Heart left ventricle (tissue), 16 donors: ENCODE data around the gene AGMO. TPM values are rescaled to one million over a fixed set of nuclear protein-coding genes. Genes with fewer than 3 reads are reported as not detected.

Experiments
- ATAC-seq, 4 donors: fragments of 200-7000 bp; cut with Tn5 transposase; one replicate each; pipeline ENCODE4 v1.9.1; 2020 to 2022; ENCODE audit warnings: moderate library complexity in 4 of 4, mild to moderate bottlenecking in 3 of 4, moderate number of reproducible peaks in 1 of 4
- DNase-seq, 5 donors: peaks; one replicate each; pipeline ENCODE4 v3.0.0-alpha.2; 2020
- H3K27ac ChIP-seq, 12 donors: fragments of 200-600 bp; sonication (generic) in 4 of 12; one replicate each; pipeline versions ENCODE4 v1.5.0 to v1.8.0; 2016 to 2022; ENCODE audit warnings: mild to moderate bottlenecking in 2 of 12
- H3K27me3 ChIP-seq, 9 donors: fragments of 200-600 bp; sonication (generic) in 2 of 9; one replicate each; pipeline versions ENCODE4 v1.5.1 to v1.8.0; 2016 to 2022; ENCODE audit warnings: mild to moderate bottlenecking in 3 of 9
- H3K36me3 ChIP-seq, 9 donors: fragments of 200-600 bp; sonication (generic) in 2 of 9; one replicate each; pipeline versions ENCODE4 v1.5.0 to v1.8.0; 2018 to 2022; ENCODE audit warnings: mild to moderate bottlenecking in 2 of 9
- H3K4me1 ChIP-seq, 12 donors: fragments of 200-600 bp; sonication (generic) in 4 of 12; one replicate each; pipeline versions ENCODE4 v1.5.0 to v1.8.0; 2016 to 2022; ENCODE audit warnings: mild to moderate bottlenecking in 3 of 12
- H3K4me3 ChIP-seq, 12 donors: fragments of 200-600 bp; sonication (generic) in 4 of 12; one replicate each; pipeline versions ENCODE4 v1.5.0 to v1.8.0; 2017 to 2022; ENCODE audit warnings: mild to moderate bottlenecking in 9 of 12, moderate library complexity in 4 of 12
- H3K9me3 ChIP-seq, 12 donors: fragments of 200-600 bp; sonication (generic) in 4 of 12; one replicate each; pipeline versions ENCODE4 v1.5.0 to v1.8.0; 2016 to 2022; ENCODE audit warnings: mild to moderate bottlenecking in 1 of 12
- POLR2A ChIP-seq, 2 donors: fragments of 450-650 bp; IDR thresholded peaks; one replicate each; pipeline ENCODE4 v1.6.1; 2017; ENCODE audit warnings: antibody characterized with exemption in 2 of 2, mild to moderate bottlenecking in 2 of 2, moderate library complexity in 2 of 2
- WGBS, 4 donors: extraction: QIAGEN DNeasy Blood & Tissue Kit in 2 of 4; methylation state at CpG; one replicate each; pipeline versions ENCODE4 v1.1.5 to v1.1.7; 2013 to 2018; 5-methylcytosine and 5-hydroxymethylcytosine counted together
- intact Hi-C, 10 donors: fragments of 100-400 bp; cut with DNase I; formaldehyde crosslinking; loops; one replicate each; pipeline versions ENCODE4 v1.11.1 to v1.14.2; 2022
- polyA plus RNA-seq, 2 donors: library from polyadenylated mRNA; stranded (reverse); fragments of 200-250 nt; gene quantifications; one replicate each; pipeline ENCODE4 v1.2.3, GENCODE V29; 2013
- total RNA-seq, 9 donors: library from RNA; depleted of rRNA in 2 of 9; stranded (reverse); fragments of >200 nt in 2 of 9; fragmentation: NEBNext Ultra II Directional in 3 of 9; extraction: Animal tissue kit (Norgen Biotek cat#: 25700) in 3 of 9; gene quantifications; one replicate each; pipeline versions ENCODE4 v1.1.0 to v1.2.4, GENCODE V29; 2016 to 2023
- TF ChIP-seq, protein P1 (sequence below), 12 donors: fragments of 200-600 bp; sonication (generic) in 4 of 12; IDR thresholded peaks; one replicate each; pipeline versions ENCODE4 v1.5.0 to v1.8.0; 2018 to 2022; ENCODE audit warnings: antibody characterized with exemption in 12 of 12, mild to moderate bottlenecking in 5 of 12
- donor health status: ischemic (EF 13 %, LVEDD 7.1; RV severe dilation, severe dysfunction).
- donor health status: healthy with polysubstance abuse.
- donor health status: DM: no; HTN: yes; CAD: no.
- donor health status: DM: no; HTN: no; CAD: no.
- donor health status: ischemic (EF 25% LVEDD 6.9; RV normal size, moderate dysfunction).
- donor health status: ischemic (EF 25% LVEDD 5.7; RV mildly dilated, moderate dysfunction).
- donor health status: healthy.
- donor health status: DM: yes; HTN: yes; CAD: no.
- donor health status: ischemic (EF 35%, LVEDD 5.7; RV mildly dilated, moderate dysfunction).
- donor health status: nonischemic (EF 11% LVEDD 7.7; RV severe dilation, severe dysfunction).
- donor health status: DM: yes; HTN: yes; CAD: no.
- donor health status: PGD.
- donor health status: ischemic (EF 29% LVEDD 5.4; RV normal size, mild dysfunction).
- donor health status: nonischemic (EF 23%, LVEDD 6.1; RV moderate dilation, normal function).

The AGMO gene
- total and polyA plus RNA-seq, 11 donors = 0.12 to 0.72 (median 0.40) TPM; not detected in 1

DNA sequence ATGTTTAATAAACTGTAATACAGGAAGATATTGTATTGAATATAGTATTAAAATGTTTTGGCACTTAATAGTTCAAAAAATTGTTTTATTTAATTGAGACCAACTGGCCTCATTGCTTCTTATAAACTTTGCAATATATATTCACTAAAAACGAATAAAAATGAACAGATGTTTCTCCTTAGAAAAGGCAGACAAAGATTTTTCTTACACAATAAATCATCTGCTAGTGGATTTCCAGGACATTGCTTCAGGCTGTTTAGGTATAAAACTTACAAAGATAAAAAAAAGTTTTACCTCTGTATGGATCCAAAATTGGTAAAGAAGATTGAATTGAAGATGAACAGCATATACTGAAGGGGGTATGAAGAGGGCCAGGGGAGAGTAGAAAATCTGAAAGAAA lies 143.6 kb downstream of the AGMO start:
- intact Hi-C loops = no loop called here
- no peak overlapping the region for H3K4me3 ChIP-seq

DNA sequence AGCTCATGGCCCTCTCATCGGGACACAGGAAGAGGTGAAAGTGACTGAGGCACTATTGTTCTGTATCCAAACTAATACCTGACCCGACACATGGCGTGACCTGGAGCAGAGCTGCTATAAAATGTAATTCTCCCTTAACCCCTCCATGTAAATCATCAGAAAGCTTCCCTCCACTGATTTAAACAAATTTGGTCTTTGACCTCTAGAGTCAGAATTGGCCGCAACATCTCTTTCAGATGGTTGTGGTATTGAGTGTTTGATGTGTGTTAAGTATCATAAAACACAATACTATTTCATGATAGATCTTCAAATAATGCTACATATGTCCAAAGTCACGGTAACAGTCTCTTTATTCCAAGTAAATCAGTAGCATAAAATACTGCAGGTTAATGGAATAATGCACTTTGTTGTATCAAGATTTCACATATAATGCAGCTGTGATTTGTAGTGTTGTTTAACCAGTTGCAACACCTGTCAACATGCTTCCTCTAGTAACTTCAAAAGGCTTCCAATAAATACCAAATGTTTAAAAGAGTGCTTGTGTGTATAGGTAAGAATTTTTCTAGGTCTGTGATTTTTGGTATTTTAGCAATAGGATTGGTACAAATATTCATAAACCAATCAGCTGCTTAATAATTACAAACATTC lies 144.3 kb downstream of the AGMO start:
- no peak for TF ChIP-seq POLR2A (IDR thresholded peaks at IDR 0.05)
- TF ChIP-seq, protein P1, sequence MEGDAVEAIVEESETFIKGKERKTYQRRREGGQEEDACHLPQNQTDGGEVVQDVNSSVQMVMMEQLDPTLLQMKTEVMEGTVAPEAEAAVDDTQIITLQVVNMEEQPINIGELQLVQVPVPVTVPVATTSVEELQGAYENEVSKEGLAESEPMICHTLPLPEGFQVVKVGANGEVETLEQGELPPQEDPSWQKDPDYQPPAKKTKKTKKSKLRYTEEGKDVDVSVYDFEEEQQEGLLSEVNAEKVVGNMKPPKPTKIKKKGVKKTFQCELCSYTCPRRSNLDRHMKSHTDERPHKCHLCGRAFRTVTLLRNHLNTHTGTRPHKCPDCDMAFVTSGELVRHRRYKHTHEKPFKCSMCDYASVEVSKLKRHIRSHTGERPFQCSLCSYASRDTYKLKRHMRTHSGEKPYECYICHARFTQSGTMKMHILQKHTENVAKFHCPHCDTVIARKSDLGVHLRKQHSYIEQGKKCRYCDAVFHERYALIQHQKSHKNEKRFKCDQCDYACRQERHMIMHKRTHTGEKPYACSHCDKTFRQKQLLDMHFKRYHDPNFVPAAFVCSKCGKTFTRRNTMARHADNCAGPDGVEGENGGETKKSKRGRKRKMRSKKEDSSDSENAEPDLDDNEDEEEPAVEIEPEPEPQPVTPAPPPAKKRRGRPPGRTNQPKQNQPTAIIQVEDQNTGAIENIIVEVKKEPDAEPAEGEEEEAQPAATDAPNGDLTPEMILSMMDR (IDR thresholded peaks at IDR 0.05) = no peak
- no peak overlapping the region for H3K27ac ChIP-seq
- ATAC-seq (no peak), DNase-seq (no peak)
- no peaks in the 10 kb centered on the region for H3K27me3 ChIP-seq
- no peak overlapping the region for H3K4me3 ChIP-seq
- no peaks in the 10 kb centered on the region for H3K4me1 ChIP-seq
- intact Hi-C loops = no loop called here
- H3K36me3 ChIP-seq = no peaks in the 10 kb centered on the region
- peaks cover 0 to 18% (median 6%) of the 10 kb centered on the region in 12 donors for H3K9me3 ChIP-seq
- 92 to 100% (median 95%) methylated on average over 5 of the region's 5 CpGs for WGBS, 4 donors

More for the DNA sequence above, 143.6 kb downstream of the AGMO start:
- H3K27ac ChIP-seq = no peak overlapping the region
- ATAC-seq = no peak
- no peaks in the 10 kb centered on the region for H3K27me3 ChIP-seq
- no peaks in the 10 kb centered on the region for H3K36me3 ChIP-seq
- DNase-seq = no peak
- 61 to 74% (median 67%) methylated on average over 1 of the region's 1 CpG for WGBS, 4 donors
- H3K9me3 ChIP-seq = peaks cover 0 to 18% (median 6%) of the 10 kb centered on the region in 12 donors
- H3K4me1 ChIP-seq = no peaks in the 10 kb centered on the region
- TF ChIP-seq POLR2A (IDR thresholded peaks at IDR 0.05) = no peak
- TF ChIP-seq, protein P1 (IDR thresholded peaks at IDR 0.05) = no peak

DNA sequence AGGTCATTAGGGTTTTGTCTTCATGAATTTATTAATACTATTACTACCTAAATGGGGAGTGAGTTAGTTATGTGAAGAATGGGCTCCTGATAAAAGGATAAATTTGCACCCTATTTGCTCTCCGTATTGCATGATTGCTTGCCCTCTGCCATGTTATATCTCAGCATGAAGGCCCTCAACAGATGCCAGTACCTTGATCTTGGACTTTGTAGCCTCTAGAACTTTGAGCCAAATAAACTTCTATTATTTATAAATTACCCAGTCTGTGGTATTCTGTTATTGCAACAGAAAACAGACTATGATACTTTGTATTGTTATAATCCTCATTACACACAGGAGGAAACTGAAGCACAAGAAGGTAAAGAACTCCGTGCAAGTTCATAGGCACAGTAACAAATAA lies 150.8 kb downstream of the AGMO start:
- peaks cover 0 to 18% (median 6%) of the 10 kb centered on the region in 12 donors for H3K9me3 ChIP-seq
- TF ChIP-seq, protein P1 (IDR thresholded peaks at IDR 0.05) = no peak
- no peak for TF ChIP-seq POLR2A (IDR thresholded peaks at IDR 0.05)
- intact Hi-C loops = no loop called here
- no peak overlapping the region for H3K27ac ChIP-seq
- H3K27me3 ChIP-seq = no peaks in the 10 kb centered on the region
- WGBS, 4 donors = 92 to 96% (median 95%) methylated on average over 2 of the region's 2 CpGs
- no peak for DNase-seq
- no peak for ATAC-seq
- no peaks in the 10 kb centered on the region for H3K4me1 ChIP-seq
- H3K4me3 ChIP-seq = no peak overlapping the region
- no peaks in the 10 kb centered on the region for H3K36me3 ChIP-seq

DNA sequence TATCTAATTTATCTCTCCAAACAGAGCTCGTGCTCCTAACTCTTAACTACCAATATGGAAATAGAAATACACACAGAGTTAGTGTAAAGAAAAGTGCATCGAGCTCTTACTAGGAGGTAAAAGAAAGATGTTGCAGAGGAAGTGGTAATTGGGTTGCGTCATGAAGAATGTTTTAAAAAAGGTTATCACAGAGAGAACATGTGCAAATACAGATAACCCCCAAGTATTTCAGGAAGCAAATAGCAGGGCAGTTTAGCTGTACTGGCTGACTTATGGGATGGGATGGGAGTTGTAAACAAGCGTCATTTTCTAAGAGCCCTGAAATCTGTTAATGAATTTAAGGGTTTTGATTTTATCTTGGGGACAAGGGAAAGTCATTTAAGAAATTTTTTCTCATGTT lies 153.9 kb downstream of the AGMO start:
- ATAC-seq (no peak), DNase-seq (no peak)
- WGBS, 4 donors = 56 to 57% (median 57%) methylated on average over 4 of the region's 4 CpGs
- Histone ChIP-seq H3K4me3 (no peak overlapping the region), H3K27ac (no peak overlapping the region), H3K4me1 (peaks cover 0 to 3% (median 0%) of the 10 kb centered on the region in 12 donors), H3K9me3 (no peaks in the 10 kb centered on the region), H3K27me3 (no peaks in the 10 kb centered on the region), H3K36me3 (no peaks in the 10 kb centered on the region)
- intact Hi-C loops = no loop called here
- TF ChIP-seq, protein P1 (IDR thresholded peaks at IDR 0.05) = no peak
- no peak for TF ChIP-seq POLR2A (IDR thresholded peaks at IDR 0.05)
